SH-SY5Y (cell line): ENCODE results near the gene BMP2K.

Experiments used
- GATA2 ChIP-seq: IDR thresholded peaks from 2 replicates; pipeline ENCODE4 v1.6.1; 2011; ENCODE audit warnings: mild to moderate bottlenecking, low read depth, low read length
- GATA3 ChIP-seq: IDR thresholded peaks from 2 replicates; pipeline ENCODE4 v1.6.1; 2011; ENCODE audit warnings: low read depth, mild to moderate bottlenecking, low read length, moderate library complexity

BMP2K gene

DNA sequence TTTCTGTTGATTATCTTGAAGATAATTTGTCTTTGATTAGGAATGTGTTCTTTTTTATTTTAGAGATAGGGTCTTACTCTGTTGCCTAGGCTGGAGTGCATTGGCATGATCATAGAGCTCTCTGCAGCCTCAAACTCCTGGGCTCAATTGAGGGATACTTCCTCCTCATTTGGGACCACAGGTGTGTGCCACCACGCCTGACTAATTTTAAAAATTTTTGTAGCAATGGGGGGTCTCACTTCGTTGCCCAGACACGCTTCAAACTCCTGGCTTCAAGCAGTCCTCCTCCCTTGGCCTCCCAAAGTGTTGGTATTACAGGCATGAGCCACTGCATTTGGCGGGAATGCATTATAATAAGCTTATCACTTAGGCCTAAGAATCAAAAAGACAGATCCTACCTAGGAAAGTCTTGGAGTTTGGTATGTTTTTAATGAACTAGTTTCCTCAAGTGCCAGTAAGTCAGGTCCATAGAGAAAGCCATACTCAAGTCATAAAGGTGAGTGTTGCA lies 21.7 kb downstream of the BMP2K start:
- TF ChIP-seq GATA2 (no peak), GATA3 (no peak)

- TF ChIP-seq GATA3 (no peak), GATA2 (no peak)
Observed at GRCh38 chr4:78799551-78800495, 23.7 kb downstream of the BMP2K start.

DNA sequence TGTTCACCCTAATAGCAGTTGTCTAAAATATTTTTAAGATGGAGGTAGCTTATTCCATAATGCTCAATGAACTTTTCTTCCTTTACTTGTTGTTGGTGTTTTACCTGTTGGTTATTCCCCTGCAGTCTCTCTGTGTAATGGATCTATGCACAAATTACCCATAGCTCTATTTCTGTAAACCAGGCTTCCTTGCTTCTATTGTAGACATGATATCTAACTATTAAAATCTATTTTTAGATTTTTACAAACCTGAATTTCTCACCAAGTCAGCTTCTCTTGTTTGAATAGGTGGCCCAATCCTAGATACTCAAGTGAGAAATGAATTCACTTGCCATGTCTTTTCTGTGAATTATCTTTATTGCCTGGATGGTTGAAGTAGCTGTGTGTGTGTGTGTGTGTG lies 24.8 kb downstream of the BMP2K start:
- TF ChIP-seq GATA3 (no peak), GATA2 (no peak)

DNA sequence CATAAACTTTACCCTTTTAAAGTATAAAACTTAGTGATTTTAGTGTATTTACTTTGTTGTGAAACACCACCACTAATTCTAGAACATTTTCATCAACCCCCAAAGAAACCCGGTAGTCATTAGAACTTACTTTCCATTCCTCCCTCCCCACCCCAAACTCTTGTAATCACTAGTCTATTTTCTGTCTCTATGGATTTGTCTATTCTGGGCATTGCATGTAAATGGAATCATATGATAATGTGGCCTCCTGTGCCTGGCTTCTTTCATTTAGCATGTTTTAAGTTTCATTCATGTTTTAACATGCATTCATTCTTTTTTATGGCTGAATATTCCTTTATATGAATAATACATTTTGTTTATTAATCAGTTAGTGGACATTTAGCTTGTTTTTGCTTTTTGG lies 27.8 kb downstream of the BMP2K start:
- TF ChIP-seq GATA3 (no peak), GATA2 (no peak)

GRCh38 chr4:78806943-78807460 lies 30.9 kb downstream of the BMP2K start:
- no peak for TF ChIP-seq GATA2
- TF ChIP-seq GATA3: no peak

DNA sequence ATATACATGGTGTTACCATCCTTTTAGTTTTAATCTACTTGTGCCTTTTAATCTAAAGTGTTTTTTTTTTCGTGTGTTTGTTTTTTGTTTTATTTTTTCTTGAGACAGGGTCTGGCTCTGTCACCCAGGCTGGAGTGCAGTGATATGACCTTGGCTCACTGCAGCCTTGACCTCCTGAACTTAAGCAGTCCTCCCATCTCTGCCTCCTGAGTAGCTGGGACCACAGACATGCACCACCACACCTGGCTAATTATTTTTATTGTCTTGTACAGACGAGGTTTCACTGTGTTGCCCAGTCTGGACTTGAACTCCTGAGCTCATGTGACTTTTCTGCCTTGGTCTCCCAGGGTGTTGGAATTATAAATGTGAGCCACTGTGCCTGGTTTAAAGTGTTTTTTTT lies 33.1 kb downstream of the BMP2K start:
- no peak for TF ChIP-seq GATA3
- TF ChIP-seq GATA2: no peak

DNA sequence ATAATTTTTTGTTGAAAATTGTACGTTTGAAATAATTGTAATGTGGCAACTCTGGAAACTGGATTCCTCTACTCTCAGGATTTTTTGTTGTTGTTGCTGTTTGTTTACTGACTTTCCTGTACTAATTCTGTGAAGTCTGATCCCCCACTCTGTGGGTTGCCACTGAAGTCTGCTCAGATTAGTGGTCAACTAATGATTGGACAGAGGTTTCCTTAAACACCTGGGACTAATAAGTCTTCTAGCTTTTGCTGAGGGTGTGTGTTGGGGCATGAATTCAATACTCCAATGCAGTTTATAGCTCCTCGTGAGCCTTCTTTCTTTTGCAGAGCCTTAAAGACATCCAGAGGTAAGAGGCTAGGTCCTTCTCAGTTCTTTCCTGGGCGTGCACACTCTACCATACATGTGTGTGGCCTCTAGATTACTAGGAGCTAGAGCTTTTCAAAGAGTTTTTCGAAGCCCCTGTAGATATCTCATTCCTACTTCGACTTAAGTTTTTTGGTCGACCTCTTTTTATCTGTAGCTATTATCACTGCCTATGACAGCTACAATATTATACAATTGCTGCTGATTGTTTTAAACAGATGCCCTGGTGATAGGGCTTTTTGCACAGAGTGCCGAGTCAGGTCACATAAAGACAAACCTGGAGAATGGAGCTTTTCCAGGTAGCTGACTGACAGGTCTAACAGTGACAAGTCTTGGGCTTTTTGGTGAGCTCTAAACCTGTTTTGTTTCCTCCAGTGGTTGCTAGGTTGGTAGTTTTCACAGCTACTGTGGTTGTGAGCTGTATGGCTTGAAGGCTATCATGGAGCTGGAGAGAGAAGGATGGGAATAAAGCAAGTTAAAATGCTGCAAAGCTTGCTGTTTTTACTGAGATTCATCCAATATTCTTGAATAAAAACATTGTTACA lies 34.0 kb downstream of the BMP2K start:
- TF ChIP-seq GATA2 (no peak), GATA3 (no peak)

DNA sequence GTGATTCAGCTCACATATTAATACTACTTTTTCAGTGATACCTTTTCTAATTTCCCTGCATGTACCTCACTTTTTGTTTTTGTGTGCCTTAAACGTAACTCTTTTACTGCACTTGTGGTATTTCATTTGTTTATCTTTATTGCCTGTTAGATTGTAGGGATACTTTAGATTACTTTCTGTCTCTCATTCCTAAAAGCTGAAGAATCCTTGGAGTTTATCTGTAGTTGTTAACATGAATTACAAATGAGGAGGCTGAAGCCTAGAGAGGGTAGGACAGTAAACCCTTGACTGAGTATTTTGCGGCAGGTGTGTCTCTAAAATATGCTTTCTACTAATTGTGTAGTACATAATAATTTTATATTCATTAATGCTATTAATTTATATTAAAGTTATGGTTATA lies 34.9 kb downstream of the BMP2K start:
- TF ChIP-seq GATA3 (no peak), GATA2 (no peak)

GRCh38 chr4:78818530-78819079 lies 42.5 kb downstream of the BMP2K start:
- no peak for TF ChIP-seq GATA2
- TF ChIP-seq GATA3: no peak

DNA sequence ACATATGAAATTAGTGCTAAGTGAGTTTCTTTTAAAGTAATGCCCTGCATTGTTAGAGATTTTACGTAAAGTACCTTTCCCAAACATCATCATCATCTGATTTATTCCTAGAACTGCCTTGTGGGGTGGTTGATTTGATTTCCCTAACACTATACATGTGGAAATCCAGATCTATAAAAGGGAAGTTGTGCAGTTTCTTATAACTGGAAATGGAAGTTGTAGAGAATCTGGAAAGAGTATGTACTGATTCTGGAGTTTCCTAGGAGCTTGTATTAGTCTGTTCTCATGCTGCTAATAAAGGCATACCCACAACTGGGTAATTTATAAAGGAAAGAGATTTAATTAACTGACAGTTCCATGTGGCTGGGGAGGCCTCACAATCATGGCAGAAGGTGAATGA lies 47.9 kb downstream of the BMP2K start:
- TF ChIP-seq GATA2: no peak
- TF ChIP-seq GATA3: no peak

DNA sequence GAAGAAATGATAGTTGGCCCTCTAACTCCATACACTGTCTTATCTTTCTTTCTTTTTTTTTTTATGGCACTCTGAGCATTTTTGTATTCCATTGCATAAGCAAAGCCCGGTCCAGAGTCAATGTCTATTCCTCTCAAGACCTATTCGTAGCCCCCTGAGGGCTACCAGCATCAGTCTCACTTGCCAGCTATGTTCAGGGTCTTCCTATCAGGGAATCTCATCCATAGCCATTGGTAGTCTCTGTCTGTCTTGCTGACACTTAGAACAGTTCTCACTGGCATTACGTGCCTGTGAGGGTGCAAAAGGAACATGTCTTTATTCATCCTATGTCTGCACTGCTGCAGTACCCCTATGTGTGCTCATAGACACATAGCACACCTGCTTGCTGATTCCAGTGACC lies 51.0 kb downstream of the BMP2K start:
- no peak for TF ChIP-seq GATA3
- no peak for TF ChIP-seq GATA2

GRCh38 chr4:78829296-78829695 lies 53.1 kb downstream of the BMP2K start:
- TF ChIP-seq GATA3 (no peak), GATA2 (no peak)

GRCh38 chr4:78845472-78845871 lies 69.3 kb downstream of the BMP2K start:
- TF ChIP-seq GATA2 (no peak), GATA3 (no peak)

DNA sequence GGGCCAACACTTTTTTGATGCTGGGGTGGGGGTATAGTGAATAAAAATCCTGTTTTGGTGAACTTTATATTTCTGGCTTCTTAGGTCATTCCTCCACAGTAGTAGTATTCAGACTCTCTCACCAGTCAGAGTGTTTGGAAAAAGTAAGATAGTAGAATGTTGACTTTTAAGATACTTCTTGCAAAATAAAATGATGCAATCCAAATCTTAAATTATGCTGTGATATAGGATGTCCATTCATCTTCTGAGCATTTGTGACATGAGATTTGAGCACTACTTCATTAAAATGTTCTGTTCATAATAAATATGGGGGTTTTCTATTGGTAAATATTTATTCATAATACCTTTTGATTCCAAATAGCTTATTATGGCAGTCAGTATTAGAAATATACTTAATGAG lies 70.1 kb downstream of the BMP2K start:
- TF ChIP-seq GATA2: no peak
- TF ChIP-seq GATA3: no peak
